GM18507 (cell line): Measurements from ENCODE around the gene IFI35.
"Not testable (repeated sequence)": the region's sequence is repeated elsewhere in the genome, so short reads cannot be mapped to it uniquely, and the experiment has no call there.

Experiments
- DNase-seq: peaks from one replicate; pipeline ENCODE4 v3.0.0; 2011; ENCODE audit warnings: low read depth; ENCODE audit not compliant: insufficient read length; ENCODE audit errors: extremely low spot score
- FAIRE-seq: peaks from 2 replicates; lab custom pipeline; 2011; peaks lifted over from hg19 to GRCh38; lab: Jason Lieb, UNC

Gene IFI35

DNA sequence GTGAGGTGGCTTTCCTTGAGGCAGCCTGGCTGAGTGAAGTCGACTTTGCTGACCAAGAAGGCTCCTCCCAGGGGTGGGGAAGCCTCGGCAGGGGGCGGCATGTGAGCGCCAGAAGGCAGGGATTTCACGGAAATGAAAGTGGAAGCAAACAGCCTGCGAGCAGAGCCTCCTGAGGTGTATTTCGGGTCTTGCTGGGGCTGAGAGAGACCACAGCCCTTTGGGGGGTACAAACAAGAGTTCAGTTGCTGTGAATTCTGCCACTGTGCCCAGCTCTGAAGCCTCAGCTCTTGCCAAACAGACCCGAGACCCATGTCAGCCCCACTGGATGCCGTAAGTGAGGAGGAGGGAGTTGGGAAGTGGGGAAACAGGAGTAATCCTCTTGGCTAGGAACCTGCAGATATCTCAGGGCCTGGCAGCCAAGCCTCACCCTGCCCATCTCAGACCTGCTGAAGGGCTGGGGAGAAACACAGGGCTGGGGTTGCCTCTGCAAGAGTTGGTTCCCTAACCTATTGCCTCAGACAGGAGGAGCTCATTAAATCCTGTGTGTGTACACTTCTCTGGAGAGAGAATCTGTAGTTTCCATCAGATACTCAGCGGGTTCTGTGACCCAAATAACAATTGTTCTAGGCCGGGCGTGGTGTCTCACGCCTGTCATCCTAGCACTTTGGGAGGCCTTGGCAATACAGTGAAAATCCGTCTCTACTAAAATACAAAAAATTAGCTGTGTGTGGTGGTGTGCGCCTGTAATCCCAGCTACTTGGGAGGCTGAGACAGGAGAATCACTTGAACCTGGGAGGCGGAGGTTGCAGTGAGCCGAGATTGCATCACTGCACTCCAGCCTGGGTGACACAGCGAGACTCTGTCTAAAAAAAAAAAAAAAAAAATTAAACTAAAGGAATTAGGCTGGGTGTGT is at the start of gene IFI35:
TSS of gene IFI35 (plus strand) at position 146 of the 913 bp plus-strand sequence. CDS start at position 310, 164 bp downstream.
- DNase-seq (peak; percentile 73), FAIRE-seq (peak; percentile 91)

DNA sequence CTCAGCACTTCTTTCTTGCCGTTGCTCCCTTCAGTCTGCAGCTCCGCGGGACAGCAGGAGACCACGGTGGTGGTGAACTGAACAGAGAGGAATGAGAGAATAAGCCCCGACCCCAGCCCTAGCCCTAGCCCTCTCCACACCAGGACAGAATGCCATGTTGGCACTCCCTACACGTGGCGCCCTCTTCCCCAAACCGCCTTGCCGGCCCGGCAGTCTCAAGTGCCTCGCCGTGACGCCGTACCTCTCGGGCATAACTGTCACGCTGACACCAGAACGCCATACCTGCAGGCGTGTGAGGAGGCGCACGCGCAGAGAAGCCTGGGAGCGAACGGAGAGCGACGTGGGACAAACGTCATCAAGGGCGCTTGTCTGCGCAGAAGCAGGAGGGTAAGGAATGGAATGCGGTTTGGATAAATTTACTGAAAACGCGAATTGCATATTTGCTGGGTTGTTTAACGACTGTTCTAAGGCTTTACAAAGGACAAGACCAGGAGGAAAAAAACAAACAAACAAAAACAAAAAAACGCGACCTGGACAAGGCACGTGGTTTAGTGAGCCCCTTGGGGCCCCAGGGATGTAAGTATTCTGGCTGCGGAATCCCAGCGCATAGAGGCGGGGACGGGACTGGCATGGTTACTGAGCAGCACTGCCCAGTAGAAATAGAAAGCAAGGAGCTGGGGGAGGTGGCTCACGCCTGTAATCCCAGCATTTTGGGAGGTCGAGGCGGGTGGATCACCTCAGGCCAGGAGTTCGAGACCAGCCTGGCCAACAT is 42.2 kb upstream of the IFI35 start, which contains the start of gene AARSD1:
TSS of gene AARSD1 (minus strand) at position 294 of the 772 bp plus-strand sequence. CDS start at position 280, 14 bp downstream.
- DNase-seq (peak; percentile 86), FAIRE-seq (peak; percentile 89)

DNA sequence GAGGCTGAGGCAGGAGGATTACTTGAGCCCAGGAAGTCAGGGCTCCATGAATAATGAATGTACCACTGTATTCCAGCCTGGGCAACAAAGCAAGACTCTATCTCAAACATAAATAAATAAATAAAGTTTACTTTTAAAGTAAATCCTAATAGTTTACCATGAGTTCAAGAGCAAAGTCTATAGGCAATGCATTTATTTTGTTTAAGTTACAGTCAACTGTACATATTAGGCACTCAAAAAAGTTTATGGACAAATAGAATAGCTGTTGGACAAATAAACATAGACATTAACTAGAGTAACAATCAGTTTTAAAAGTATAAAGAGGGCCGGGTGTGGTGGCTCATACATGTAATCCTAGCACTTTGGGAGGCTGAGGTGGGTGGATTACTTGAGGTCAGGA is 38.7 kb upstream of the IFI35 start:
- no peak for FAIRE-seq
- no peak for DNase-seq

DNA sequence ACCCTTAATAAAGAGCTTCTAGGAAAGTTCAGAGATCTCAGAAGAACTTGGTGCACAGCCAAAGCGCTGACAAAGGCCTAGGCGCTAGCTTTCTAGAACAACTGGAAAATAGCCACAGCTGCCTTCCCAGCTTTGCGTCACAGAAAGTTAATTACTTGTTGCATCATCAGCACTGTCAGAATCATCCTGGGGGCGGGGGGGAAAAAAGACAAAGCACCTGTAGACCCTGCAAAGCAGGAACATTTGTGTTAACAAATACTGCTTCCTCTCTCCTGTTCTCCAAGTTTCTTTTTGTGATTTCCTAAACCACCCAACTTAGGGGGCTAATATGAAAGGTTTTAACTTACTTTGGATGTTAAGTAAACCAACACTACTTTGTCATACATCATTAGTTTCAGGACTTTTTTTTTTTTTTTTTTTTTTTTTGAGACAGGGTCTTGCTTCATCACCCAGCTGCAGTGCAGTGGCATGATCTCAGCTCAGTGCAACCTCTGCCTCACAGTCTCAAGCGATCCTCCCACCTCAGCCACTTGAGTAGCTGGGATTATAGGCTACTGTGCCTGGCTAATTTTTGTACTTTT is 37.5 kb upstream of the IFI35 start:
- FAIRE-seq = no peak
- DNase-seq = no peak

DNA sequence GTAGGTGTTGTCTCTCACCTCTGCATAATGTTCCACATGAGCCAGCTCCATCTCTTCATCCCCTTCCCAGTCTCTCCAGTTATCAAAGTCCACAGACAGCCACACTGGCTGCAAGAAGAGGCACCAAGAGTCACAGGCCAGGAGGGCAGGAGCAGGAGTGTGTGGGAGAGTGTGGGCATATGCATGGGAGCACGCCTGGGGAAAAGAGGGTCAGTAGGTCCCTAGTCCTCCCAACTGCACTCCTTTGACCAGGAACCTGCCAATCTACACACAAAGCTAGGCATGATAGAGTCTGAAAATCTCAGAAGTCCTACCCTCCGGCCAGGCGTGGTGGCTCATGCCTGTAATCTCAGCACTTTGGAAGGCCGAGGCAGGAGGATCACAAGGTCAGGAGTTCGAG is 35.0 kb upstream of the IFI35 start:
- DNase-seq = no peak

DNA sequence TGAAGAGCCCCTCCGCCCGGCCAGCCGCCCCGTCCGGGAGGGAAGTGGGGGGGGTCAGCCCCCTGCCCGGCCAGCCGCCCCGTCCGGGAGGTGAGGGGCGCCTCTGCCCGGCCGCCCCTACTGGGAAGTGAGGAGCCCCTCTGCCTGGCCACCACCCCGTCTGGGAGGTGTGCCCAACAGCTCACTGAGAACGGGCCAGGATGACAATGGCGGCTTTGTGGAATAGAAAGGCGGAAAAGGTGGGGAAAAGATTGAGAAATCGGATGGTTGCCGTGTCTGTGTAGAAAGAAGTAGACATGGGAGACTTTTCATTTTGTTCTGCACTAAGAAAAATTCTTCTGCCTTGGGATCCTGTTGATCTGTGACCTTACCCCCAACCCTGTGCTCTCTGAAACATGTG is 33.3 kb upstream of the IFI35 start:
- FAIRE-seq = not testable (repeated sequence)

More for the DNA sequence above, 35.0 kb upstream of the IFI35 start:
- FAIRE-seq = no peak

DNA sequence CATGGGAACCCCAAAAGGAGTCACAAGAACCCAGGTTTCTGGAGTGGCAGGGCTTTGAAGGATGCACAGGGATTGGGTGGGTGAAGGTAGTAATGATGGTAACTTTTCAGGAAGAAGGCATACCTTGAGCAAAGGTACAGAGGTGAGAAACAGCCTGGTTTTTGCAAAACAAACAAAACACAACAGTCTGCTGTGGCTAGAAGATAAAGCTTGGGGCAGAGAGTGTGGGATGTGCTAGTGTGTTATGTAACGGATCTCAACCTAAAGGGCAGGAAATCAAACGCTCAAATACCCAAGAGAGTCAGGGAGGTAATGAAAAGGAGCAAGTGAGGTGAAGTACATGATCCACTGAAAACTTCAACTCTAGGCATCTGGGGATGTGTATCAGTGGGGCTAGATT is 31.3 kb upstream of the IFI35 start:
- FAIRE-seq (no peak), DNase-seq (no peak)

More for the DNA sequence above, 33.3 kb upstream of the IFI35 start:
- not testable (repeated sequence) for DNase-seq

DNA sequence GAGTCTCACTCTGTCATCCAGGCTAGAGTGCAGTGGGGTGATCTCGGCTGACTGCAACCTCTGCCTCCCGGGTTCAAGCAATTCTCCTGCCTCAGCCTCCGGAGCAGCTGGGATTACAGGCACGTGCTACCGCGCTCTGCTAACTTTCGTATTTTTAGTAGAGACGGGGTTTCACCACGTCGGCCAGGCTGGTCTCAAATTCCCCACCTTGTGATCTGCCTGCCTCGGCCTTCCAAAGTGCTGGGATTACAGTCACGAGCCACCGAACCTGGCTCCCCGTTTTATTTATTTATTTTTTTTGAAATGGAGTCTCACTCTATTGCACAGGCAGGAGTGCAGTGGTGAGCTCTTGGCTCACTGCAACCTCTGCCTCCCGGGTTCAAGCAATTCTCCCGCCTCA is 30.9 kb upstream of the IFI35 start:
- FAIRE-seq = not testable (repeated sequence)

DNA sequence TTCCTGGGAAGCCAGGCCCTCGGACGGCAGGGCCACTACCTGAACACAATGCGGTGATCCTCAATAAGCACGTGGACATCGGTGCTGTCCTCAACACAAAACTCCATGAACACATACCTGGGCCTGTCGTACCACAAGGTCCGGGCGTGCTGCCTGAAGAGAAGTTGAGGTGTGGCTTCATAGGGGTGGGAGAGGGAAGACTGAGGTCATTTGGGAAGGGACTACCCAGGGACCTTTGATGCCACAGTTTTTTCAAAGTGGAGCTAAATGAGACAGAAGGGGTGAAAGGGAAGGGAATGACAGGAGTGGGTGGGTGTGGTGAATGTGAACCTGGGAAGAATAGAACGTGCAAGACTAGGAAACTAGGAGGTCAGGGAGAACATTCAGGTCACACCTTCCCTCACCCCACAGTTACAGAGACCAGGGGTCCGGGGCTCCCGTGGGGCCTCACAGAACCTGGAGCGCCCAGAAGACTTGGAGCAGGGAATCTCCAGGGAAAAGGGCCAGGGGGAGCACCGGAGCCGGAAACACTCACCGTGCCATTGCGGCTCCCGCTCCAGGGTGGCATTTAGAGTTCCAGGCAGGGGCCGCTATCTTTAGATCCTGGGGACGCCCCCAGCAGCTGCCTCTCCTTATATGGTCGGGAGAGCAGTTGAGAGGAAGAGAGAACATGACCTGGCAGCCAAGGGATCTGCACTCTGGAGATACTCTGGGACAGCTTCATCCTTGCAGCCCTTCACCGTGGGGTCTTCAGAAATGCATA is 26.9 kb upstream of the IFI35 start, which contains the start of gene PTGES3L:
TSS of gene PTGES3L (minus strand) at position 570 of the 763 bp plus-strand sequence. CDS start at position 543, 27 bp downstream.
- FAIRE-seq = no peak
- no peak for DNase-seq

More for the DNA sequence above, 30.9 kb upstream of the IFI35 start:
- not testable (repeated sequence) for DNase-seq

DNA sequence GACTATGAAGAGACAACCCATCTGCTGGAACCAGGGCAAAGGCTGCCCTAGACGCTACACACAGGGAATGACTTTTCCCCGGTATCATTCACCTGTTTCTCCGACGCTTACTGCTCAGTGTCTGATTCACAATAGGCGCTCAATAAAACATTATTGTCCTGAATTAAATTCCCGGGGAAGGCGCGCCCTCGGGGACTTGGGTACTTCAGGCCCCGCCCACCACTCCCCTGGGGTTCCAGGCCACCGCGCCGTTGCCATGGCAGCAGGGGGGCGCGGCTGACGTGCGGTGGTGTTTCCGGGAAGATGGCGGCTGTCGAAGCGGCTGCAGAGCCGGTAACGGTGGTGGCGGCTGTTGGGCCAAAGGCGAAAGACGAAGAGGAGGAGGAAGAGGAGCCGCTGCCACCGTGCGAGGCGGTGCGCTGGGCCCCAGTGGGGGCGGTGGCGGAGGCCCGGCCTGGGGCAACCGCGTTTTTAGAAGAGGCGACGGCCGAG is 26.3 kb upstream of the IFI35 start, which contains the start of gene RUNDC1:
TSS of gene RUNDC1 (plus strand) at position 292 of the 492 bp plus-strand sequence. CDS start at position 304, 12 bp downstream.
- FAIRE-seq (peak; percentile 77), DNase-seq (peak; percentile 88)

DNA sequence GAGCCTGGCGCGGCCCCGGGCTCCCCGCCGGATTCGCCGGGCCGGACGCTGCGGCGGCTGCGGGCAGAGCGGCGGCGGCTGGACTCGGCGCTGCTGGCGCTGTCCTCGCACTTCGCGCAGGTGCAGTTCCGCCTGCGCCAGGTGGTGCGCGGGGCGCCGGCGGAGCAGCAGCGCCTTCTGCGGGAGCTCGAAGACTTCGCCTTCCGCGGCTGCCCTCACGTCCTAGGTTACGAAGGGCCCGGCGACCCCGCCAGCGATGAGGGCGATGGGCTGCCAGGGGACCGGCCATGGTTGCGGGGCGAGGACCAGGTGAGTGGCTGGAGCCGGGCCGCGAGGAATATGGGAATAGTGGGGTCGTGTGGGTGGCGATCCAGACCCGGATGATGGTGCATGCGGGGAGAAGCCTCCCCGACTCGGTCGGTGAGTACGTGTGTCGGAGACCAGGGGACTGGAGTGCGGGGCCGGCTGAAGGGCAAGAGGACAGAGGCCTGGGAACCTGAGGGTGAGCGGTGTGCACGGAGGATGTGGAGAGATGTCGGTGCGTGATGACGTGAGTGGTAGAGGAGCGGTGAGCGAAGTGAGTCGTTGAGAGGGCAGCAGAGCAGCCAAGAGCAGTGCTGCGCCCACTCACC is 25.7 kb upstream of the IFI35 start:
- FAIRE-seq = peak; percentile 57
- peak; percentile 45 for DNase-seq

DNA sequence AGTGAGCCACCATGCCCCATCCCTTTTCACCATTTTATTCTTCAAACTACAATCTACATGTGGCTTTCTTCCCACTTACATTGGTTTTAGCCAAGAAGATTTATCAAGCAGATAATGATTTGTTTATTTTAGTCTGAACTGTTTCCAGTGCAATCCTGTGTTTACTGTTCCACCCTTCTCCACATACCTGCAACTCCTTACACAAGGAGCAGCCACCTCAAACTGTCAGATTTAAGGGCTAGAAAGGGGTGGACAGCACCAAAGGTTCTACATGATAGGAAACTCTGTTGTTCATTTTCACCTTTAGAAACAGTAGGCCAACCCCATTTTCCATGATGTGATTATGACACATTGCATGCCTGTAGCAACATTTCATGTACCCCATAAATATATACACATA is 24.3 kb upstream of the IFI35 start:
- FAIRE-seq (no peak), DNase-seq (no peak)

DNA sequence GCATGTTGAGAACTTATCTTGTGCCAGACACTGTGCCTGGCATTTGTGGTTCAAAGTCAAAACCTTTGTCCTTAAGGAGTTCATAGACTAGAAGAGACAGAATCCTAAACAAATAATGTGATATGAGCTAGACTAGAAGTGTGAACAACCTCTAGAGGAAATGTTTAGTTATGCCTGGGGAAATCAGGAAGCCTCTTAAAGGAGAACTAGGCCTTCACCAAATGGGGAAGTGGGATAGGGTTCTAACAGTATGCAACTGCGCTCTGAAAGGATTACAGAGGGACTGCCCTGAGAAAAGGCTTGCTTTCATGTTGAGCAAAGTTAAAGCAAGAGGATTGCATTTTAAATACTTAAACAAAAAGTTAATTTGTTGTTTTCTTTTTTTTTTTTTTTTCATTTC is 21.4 kb upstream of the IFI35 start:
- FAIRE-seq (peak; percentile 81), DNase-seq (peak; percentile 46)

DNA sequence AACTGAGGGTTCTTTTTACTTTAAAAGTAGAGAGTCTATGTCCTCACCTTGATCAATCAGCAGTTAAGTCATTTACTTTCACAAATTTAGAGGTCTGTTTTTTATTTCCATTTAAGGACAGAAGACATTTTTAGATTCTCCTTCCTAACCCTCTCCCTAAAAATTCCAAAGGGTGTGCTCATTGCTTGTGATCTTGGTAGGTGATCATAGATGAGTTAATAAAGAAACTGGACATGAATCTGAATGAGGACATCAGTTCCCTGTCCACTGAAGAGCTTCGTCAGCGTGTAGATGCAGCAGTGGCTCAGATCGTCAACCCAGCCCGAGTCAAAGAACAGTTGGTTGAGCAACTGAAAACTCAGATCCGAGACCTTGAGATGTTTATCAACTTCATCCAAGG is 17.4 kb upstream of the IFI35 start:
- no peak for DNase-seq
- FAIRE-seq = no peak

DNA sequence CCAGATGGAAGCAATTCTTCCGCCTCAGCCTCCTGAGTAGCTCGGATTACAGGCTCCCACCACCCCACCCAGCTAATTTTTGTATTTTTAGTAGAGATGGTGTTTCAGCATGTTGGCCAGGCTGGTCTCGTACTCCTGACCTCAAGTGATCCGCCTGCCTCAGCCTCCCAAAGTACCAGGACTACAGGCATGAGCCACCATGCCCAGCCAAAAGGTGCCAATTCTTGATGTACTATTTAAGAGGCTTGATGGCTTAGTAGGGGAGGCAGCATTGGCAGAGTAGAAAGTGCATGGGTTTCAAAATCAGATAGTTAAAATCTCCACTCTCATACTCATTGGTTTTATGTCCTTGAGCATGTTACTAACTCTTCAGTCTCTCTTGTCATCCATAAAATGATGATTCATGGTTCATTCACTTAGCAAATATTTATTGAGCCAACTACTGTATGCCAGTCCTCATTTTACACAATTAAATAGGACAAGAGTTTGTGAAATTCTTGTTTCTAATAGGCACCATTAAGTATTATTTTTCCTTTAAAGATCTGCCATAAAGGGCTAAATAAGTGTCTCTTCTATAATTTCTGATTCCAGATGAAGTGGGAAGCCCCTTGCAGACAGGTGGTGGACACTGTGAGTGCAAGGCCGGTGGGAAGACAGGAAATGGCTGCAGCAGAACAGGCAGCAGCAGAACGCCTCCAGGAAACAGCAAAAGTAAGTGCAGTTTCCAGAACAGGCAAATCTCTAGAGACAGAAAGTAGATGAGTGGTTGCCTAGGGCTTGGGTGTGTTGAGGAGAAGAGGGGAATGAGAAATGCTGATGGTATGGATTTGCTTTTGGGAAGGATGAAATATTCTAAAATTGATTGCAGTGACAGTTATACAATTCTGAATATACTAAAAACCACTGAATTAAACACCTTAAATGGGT is 16.6 kb upstream of the IFI35 start:
- FAIRE-seq (no peak), DNase-seq (no peak)

DNA sequence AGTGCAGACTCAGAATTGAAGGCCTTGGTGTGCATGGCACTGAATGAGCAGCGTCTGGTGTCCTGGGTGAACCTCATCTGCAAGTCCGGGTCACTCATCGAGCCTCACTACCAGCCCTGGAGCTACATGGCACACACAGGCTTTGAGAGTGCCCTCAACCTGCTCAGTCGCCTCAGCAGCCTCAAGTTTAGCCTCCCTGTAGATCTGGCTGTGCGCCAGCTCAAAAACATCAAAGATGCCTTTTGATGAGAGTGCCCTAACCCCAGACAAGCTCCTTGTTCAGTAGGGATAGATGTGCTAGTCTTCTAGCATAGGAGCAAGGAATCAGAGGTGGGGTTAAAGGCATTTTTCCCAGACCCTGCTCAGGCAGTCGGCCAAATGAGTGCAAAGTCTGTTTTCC is 15.1 kb upstream of the IFI35 start:
- FAIRE-seq (no peak), DNase-seq (no peak)

DNA sequence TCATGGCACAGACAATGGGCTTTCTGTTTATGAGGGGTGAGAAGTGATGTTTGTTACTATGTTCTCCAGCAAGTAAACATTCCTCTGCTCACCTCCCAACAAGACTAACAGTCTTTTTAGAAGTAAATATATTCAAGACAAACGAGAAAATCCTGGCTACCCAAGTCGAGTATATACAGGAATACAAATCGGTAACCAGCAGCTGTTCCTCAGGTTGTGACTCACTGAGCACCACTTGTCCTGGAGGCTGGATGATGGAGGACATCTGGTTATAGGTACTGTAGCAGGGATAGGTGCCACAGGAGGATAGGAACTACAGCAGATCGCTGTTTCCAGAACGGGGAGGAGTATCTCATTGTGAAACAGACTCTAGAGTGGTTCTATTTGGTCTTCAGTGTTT is 13.7 kb upstream of the IFI35 start:
- FAIRE-seq = no peak

More for the DNA sequence above, 13.7 kb upstream of the IFI35 start:
- DNase-seq = no peak
